Stimulated activated CD8-positive, alpha-beta memory T cell treated with anti-CD3 and anti-CD28 coated beads, Interleukin-4, amount 100 ng/mL, for 4 hours (primary cell): ENCODE results near the gene MIOS.
"Not testable (repeated sequence)": the region's sequence is repeated elsewhere in the genome, so short reads cannot be mapped to it uniquely, and the experiment has no call there.

ENCODE experiments used
- DNase-seq, 2 donors: peaks; one replicate each; pipeline ENCODE4 v3.0.0-alpha.2; 2020; ENCODE audit warnings: low read depth in 2 of 2, low spot score in 1 of 2

The MIOS gene

GRCh38 chr7:7554649-7555575 lies 11.8 kb upstream of the MIOS start:
- DNase-seq = no peak

DNA sequence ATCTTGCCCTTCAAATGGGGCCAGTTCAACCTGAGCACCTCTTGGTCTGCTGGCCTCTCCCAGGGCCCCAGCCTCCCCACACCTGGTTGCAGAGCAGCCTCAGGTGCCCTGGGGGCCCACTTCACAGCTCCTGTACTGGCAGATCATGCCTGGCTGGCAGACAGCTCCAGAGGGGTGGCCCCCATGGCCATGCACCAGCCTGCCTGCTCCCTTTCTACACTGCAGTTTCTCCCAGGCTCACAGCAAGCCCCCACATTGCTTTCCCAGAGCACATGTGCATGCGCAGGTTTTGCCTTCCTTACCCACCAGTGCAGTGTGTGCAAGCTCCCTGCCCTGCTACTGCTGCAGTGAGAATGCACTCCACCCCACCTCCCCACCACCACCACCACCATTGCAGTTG lies 9.8 kb upstream of the MIOS start:
- DNase-seq = no peak

DNA sequence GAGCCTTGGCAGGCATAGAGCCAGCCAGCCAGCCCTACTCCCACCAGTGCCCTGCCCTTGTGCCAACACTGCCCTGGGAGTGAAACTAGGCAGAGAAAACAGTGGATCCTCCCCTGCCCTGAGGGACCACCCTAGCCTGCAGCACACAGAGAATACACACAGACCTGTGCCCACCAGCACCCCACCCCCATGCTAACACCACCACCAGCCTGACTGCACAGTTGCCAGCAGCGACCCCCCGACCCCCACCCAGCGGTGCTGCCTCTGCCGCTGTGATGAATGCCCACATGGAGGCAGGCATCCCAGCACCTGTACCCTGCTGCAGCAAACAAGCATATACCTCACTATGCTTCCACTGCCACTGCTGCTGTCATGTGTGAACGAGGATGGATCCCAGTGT lies 9.4 kb upstream of the MIOS start:
- DNase-seq = no peak

DNA sequence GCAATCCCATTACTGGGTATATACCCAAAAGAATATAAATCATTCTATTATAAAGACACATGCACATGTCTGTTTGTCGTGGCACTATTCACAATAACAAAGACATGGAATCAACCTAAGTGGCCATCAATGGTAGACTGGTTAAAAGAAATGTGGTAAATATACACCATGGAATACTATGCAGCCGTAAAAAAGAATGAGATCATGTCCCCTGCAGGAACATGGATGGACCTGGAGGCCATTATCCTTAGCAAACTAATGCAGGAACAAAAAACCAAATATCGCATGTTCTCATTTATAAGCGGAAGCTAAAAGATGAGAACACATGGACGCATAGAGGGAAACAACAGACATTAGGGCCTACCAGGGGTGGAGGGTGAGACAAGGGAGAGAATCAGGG lies 5.1 kb upstream of the MIOS start:
- not testable (repeated sequence) for DNase-seq

DNA sequence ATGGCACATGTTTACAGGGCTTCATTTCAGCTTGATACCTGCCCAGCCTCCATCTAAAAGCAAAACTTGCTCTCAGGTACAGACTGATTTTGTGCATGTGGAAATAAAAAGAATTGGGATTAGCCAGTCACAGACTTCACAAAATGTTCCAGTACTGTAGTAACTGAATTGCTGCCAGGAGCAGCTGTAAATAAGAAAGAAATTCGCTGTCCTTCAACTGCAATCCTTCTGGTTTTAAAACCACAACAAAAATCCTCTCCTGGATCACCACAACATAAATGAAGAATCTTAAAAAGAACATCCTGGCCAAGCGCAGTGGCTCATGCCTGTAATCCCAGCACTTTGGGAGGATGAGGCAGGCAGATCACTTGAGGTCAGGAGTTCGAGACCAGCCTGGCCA lies 3.9 kb upstream of the MIOS start:
- DNase-seq = no peak

GRCh38 chr7:7563269-7563668 lies 3.4 kb upstream of the MIOS start:
- DNase-seq = no peak

DNA sequence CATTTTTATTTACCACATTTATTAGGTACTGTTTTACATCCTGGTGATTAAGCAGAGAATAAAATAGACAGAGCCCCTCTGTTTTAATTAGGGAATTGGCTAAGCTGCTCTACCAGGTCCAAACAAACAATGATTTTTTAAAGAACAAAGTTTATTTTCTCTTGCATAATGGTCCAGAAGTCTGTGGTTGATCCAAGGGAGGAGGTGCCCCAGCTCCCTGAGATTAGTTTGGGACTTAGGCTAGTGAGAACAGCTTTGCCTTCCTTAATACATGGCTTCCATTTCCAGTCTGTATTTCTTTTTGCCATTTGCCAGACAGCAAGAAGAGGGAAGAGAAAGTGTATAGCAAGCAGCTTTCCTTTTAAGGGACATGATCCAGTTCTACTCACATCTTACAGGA lies 2.9 kb upstream of the MIOS start:
- DNase-seq = no peak

DNA sequence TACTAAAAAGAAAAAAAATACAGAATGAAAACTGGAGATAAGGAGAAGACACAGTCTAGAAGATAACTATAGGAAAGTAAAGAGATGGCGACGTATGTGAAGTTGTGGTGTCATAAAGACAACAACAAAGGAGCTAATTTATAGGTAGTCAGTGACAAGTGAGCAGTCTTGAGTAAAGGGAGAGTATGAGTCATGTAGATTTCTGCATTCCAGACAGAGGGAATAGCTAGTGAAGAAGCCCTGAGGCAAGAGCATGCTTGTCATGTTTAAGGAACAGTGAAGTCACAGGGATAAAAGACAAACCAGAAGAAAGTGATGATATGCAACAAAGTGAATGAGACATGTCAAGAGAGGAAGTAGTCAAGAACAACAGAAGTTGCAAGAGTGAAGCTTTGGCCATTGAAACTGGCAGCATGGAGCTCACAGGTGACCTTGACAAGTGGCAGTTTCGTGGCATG lies 2.3 kb upstream of the MIOS start:
- no peak for DNase-seq

- DNase-seq = no peak
Measured at GRCh38 chr7:7565018-7565680, 1.5 kb upstream of the MIOS start.

DNA sequence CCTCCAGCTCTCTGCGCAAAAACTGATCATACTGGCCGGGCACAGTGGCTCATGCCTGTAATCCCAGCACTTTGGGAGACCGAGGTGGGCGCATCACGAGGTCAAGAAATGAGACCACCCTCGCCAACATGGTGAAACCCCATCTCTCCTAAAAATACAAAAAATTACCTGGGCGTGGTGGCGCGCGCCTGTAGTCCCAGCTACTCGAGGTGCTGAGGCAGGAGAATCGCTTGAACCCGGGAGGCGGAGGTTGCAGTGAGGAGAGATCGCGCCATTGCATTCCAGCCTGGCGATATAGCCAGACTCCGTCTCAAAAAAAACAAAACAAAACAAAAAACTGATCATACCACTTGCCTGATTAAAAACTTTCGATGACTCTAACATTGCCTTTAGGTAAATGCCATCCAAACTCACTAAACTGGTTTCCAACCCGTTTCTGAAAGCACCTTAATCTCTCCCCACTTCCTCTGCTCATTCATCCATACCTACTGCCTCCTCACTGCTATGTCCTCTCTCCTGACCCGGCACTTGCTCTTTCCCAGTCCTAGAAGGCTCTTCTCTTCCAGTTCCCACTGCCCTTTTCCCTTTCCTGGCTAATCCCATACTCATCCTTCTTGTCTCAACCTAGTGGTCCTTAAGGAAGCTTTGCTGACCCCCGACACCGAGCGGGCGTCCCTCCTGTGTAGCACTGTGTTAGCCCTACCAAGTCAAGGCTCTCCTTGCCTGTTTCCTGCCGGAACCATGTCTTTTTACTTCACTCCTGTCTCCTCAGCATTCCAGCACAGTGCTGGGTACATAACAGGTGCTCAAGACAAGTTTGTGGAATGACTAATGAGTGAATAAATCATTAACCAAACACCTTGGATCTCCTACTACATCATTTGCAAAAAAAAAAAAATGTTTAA lies 686 bp upstream of the MIOS start:
- DNase-seq = no peak

- no peak for DNase-seq
Measured at GRCh38 chr7:7567898-7568531, 1.3 kb downstream of the MIOS start.

DNA sequence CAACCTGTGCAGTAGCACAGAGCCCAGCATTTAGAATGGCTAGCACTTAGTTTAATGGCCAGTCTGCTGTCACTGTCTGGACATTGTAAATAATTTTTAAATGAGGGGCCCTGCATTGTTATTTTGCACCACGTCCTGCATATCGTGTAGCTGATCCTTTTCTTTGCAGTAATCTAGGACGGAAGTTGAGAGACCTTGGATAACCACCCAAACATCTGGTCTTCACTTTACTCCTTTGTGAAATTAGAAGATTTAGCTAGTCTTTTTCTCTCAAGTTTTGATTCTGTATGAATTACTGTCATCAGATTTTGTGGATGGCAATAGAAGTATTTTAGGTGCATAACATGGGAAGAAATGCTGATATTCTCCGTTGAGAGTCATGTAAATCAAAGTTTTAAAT lies 1.9 kb downstream of the MIOS start:
- DNase-seq = no peak

DNA sequence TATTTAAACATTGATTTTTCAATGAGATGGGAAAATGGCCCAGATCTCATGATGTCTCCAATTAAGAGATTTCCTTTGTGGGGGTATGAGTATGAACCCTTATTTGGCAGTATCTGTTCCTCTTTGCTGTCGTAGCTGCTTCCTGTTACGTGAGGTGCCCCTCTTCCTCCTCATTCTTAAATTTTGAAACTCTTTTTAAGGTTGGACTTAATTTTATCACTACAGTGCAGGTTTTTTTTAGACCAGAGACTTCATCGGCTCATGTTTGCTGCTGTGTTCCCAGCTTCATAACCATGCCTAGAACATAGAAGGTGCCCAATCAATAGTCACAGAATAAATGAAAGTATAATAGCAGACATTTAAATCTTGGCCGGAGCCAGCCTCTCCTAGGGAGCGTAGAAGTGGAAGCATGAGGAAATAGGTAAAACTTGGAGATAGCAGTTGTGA lies 2.4 kb downstream of the MIOS start:
- DNase-seq = no peak

- no peak for DNase-seq
Measured at GRCh38 chr7:7569615-7570014, 2.9 kb downstream of the MIOS start.

GRCh38 chr7:7570584-7570983 lies 3.9 kb downstream of the MIOS start:
- DNase-seq = no peak

- DNase-seq = no peak
Measured at GRCh38 chr7:7573701-7574100, 7.0 kb downstream of the MIOS start.

GRCh38 chr7:7576344-7576743 lies 9.7 kb downstream of the MIOS start:
- DNase-seq = no peak

GRCh38 chr7:7577888-7578287 lies 11.2 kb downstream of the MIOS start:
- no peak for DNase-seq

- DNase-seq = no peak
Measured at GRCh38 chr7:7579638-7580037, 13.0 kb downstream of the MIOS start.

DNA sequence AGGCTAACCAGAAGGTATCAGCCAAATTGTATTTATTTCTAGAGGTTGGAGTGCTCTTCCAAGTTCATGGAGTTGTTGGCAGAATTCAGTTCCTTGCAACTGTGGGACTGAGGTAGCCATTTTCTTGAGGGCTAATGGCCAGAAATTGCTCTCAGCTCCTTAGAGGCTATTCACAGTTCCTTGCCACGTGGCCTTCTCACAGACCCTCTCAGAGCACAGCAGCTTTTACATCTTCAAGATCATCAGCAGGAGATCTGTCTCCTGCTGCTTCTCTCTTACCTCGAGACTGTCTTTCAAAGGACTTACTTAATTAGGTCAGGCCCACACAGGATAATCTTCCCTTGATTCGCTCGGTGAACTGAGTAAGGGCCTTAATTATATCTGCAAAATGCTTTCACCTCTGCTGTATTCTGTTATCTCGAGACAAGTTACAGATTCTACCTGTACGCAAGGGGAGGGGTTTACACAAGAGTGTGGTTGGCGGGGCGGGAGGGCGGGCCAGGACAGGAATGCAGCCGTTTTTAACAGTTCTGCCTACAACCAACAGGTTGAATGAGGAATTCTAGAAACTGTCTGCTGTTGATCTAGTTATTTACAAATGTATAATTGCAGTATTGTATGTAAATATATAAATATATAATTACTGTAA lies 15.0 kb downstream of the MIOS start:
- no peak for DNase-seq
